GM10248 (cell line): Measurements from ENCODE around the gene CNTN4.

ENCODE experiments used
- CTCF ChIA-PET: fragments of 300-600 bp; sonication (Branson Sonifier 250); formaldehyde crosslinking; extraction: SDS; loops from one replicate; lab custom pipeline; 2021; ENCODE audit warnings: antibody characterized with exemption; lab: Yijun Ruan, JAX
- POLR2A ChIA-PET: fragments of 350-650 bp; sonication (Branson Sonifier 250); formaldehyde crosslinking; extraction: SDS; loops from one replicate; lab custom pipeline; 2020; ENCODE audit warnings: antibody characterized with exemption; lab: Yijun Ruan, JAX
- DNase-seq: peaks from one replicate; pipeline ENCODE4 v3.0.0; 2012; ENCODE audit errors: extremely low spot score
- TF ChIP-seq, protein P1 (sequence below): IDR thresholded peaks from 2 replicates; pipeline ENCODE4 v1.5.1; 2012; ENCODE audit warnings: mild to moderate bottlenecking, low read depth; ENCODE audit errors: extremely low read depth, missing control alignments, control extremely low read depth

Gene CNTN4

DNA sequence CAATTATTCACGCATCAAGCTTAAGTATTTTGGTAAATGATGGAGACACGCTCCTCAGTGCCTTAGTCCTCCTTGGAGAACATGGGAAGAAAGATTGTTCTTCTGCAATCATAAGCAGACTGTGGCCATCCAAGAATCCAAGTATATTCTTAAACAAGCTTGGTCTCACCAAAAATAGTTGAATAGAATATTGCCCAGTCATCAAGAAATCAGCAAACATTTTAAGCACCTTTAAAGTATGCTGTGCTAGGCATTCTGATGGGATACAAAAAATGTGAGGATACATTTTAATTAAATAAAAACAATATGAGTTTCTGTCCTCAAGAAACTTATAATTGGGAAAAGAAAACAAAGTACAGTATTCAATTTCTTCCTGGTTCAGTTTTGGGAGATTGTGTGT, 445.5 kb downstream of the CNTN4 start:
- ChIA-PET CTCF (no interaction called here), POLR2A (no interaction called here)
- no peak for DNase-seq
- TF ChIP-seq, protein P1, sequence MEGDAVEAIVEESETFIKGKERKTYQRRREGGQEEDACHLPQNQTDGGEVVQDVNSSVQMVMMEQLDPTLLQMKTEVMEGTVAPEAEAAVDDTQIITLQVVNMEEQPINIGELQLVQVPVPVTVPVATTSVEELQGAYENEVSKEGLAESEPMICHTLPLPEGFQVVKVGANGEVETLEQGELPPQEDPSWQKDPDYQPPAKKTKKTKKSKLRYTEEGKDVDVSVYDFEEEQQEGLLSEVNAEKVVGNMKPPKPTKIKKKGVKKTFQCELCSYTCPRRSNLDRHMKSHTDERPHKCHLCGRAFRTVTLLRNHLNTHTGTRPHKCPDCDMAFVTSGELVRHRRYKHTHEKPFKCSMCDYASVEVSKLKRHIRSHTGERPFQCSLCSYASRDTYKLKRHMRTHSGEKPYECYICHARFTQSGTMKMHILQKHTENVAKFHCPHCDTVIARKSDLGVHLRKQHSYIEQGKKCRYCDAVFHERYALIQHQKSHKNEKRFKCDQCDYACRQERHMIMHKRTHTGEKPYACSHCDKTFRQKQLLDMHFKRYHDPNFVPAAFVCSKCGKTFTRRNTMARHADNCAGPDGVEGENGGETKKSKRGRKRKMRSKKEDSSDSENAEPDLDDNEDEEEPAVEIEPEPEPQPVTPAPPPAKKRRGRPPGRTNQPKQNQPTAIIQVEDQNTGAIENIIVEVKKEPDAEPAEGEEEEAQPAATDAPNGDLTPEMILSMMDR, result no peak

GRCh38 chr3:2544718-2545117, 446.1 kb downstream of the CNTN4 start:
- ChIA-PET CTCF (interaction anchor here (1.0 kb wide), 1 partner anchor 16 kb away, joined by 3 read pairs; no protein-coding TSS in a partner anchor), POLR2A (no interaction called here)
- TF ChIP-seq, protein P1, result no peak
- no peak for DNase-seq

DNA sequence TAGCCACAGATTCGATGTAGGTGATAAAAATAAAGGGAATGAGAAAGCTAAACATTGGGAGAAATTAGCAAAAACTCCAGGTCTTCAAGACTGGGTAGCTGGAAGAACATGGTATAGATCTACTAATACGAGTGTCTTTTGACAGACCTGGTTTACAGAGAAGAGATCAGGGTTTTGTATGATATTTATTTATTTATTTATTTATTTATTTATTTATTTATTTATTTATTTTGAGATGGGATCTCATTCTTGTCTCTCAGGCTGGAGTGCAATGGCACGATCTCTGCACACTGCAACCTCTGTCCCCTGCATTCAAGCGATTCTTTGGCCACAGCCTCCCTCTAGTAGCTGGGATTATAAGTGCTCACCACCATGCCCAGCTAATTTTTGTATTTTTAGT, 448.4 kb downstream of the CNTN4 start:
- ChIA-PET CTCF (interaction anchor here (2.9 kb wide), 1 partner anchor 10 kb away, joined by 7 read pairs; no protein-coding TSS in a partner anchor), POLR2A (no interaction called here)
- TF ChIP-seq, protein P1, result no peak
- no peak for DNase-seq

DNA sequence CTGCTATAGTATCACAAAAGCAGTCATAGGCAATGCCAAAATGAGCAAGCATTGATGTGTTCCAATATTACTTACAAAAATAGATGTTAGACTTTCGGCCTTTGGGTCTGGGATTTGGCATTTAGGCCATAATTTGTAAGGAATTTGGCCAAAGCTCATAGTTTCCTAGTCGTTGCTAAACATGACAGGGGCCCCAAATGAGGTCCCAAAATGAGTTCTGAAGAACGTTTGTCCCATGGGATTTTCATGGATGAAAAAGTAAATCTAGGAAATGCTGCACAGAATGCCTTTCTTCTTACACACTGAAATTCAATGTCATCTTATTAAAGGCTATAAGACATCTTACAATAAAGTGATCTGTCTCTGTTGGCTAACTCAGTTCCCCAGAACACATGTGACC, 456.0 kb downstream of the CNTN4 start:
- ChIA-PET POLR2A (no interaction called here), CTCF (interaction anchor here (1.8 kb wide), 1 partner anchor 11 kb away, joined by 6 read pairs; no protein-coding TSS in a partner anchor)
- TF ChIP-seq, protein P1, result no peak
- DNase-seq, result no peak

DNA sequence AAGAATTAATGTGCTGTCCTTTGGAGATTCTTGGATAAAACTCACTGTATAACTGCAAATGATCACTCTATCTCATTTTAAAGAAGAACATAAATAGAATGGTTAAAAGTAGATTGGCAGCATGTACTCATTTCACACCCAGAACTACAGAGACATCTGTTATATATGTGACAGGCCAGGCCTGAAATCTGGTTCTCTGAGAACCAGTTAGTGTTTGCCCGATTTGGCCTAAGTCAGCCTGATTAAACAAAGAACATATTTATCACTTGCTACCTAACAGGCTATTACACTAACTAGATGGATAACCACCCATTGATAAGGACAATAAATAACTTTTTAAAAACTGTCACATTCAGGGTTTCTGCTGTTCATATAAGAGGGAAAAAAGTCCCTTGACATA, 460.1 kb downstream of the CNTN4 start:
- TF ChIP-seq, protein P1, result no peak
- DNase-seq, result no peak
- ChIA-PET POLR2A (no interaction called here), CTCF (no interaction called here)

- TF ChIP-seq, protein P1, result no peak
- ChIA-PET POLR2A (no interaction called here), CTCF (interaction anchor here (1.1 to 1.5 kb wide), 2 partner anchors 9 to 36 kb away, joined by 3 read pairs; no protein-coding TSS in a partner anchor)
- DNase-seq, result no peak
Measured at GRCh38 chr3:2567451-2567850, 468.8 kb downstream of the CNTN4 start.
